HG03432 (cell line): ENCODE results near the gene KCNJ2.

Experiments
- ATAC-seq: cut with Tn5 transposase; IDR thresholded peaks from one replicate; pipeline ENCODE4 v1.9.1; 2021; ENCODE audit warnings: mild to moderate bottlenecking, moderate library complexity; ENCODE audit not compliant: unreplicated experiment

The KCNJ2 gene

DNA sequence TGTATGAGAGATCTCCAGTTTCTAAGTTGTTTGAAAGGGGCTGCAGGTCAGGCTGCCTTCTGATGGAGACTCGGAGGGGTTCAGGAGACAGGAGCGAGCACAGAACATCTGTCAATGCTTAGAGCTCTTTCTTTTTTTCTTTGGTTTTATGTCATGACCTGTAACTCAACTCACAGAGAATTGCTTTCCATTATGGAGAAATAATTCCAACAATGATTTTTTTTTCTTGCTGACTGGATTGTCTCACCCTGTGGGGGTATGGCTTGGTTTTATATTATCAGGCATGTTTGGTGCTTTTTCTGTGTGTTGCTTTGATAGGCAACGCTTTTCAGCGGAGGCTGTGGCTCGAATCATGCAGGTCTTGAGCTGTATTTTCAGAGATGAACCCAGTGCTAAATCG lies 10.7 kb upstream of the KCNJ2 start:
- no peak for ATAC-seq

DNA sequence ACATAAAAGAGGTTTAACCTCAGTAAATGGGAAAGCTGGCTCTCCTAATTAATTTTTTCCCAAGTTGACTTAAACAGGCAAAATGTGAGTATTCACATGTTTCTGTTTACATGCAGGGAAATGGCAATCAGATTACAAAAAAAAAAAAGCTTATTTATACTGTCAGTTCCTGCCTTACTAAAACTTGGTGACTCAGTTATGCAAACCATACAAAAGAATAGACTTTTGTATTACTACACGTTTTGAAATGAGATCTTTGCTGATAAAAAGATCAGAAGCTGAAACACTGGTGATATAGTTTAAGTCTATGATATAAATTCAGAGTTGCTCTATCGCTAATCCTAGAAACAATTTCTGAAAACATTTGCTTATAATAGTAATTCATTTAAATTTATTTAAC lies 9.4 kb upstream of the KCNJ2 start:
- ATAC-seq = no peak

DNA sequence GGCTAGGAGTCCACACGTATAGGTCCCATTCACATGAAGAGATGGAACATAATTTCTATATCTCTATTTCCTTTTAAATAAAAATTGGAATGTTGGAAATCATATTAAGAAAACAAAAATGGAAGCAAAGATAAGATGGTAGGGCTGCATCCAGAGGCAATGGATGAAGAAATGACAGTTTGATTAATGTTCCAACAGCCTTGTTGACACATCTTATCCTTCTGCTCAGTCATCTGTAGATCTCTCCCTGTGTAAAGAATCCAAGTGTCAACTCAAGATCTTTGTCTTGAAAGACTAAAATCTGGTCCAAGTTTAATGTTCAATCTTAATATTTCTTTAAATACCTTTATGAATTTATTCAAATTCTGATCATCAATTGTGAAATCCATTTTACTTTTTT lies 7.8 kb upstream of the KCNJ2 start:
- ATAC-seq = no peak

DNA sequence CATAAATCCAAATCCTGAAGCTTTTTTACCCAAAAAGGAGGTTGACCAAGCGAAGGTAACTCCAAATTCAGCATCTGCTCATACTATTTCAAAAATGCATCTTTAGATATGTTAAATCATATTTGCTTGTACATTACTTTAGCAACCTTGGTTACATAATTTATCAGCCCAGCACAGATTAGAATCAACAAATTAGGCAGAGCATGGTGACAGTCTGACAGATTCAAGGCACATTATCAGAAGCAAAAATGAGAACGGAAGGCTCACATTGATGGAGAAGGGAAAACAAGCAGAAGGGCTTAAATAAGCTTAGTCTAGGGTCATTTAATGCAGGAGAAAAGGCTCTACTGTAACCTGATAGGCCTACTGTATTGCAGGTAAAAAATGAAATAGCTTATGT lies 3.9 kb upstream of the KCNJ2 start:
- ATAC-seq = no peak

DNA sequence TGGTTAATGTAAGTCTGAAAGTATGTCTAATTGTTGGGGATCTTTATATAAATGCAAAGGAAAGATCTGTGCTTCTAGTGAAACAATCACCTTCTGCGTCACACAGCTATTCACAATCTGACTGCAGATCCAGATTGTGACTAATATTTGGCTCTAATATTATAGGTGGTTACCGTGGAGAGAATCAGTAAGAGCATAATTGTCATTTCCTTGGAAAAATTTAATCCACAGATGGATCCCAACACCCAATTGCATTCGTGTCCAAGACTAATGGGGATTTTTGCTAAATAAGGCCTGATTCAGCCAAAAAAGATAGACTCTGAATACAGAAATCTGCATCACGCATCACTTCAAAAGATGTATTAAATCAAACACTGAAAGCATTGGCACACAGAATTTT lies 2.7 kb upstream of the KCNJ2 start:
- no peak for ATAC-seq

DNA sequence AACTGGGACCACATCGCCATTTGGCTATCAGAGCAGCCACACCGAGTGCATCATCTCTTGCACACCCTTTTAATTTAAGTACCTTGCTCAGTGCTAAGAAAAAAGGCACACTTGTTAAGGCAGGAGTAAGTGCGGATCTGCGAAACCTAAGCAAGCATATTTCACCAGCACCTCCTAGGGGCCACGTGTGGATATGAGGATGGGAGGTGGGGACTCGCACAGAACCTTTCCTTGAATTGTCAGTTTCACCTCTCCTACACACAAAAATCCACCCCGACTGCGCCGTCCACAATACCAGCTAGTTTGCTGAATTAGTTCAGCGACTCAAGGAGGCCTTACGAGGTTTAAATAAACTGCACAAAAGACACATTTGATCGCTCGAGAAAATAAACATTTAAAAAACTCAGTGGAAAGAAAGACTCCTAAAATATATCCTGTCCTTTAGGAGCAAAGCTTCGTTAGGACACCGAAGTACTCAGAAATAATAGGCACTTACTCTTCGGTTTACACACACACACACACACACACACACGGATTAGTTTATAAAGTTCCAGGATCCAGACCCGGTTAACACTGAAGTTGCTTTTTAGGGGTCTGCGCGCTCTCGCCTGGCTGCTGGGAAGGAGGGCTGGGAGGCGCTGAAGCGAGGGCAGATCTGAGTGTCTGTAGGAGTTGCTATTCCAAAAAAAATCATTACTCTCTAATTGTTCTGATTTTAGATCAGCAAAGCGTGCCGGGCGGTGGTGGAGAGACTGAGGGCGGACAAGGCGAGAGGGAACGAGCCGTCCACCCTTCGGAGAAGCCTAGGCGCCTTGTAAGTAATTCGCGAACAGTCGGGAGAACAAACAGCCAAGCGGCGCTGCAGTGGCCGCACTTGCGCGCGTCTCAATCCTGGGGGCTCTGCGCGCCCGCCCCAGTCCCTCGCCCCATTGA lies 1.0 kb upstream of the KCNJ2 start:
- ATAC-seq = peak; percentile 32

DNA sequence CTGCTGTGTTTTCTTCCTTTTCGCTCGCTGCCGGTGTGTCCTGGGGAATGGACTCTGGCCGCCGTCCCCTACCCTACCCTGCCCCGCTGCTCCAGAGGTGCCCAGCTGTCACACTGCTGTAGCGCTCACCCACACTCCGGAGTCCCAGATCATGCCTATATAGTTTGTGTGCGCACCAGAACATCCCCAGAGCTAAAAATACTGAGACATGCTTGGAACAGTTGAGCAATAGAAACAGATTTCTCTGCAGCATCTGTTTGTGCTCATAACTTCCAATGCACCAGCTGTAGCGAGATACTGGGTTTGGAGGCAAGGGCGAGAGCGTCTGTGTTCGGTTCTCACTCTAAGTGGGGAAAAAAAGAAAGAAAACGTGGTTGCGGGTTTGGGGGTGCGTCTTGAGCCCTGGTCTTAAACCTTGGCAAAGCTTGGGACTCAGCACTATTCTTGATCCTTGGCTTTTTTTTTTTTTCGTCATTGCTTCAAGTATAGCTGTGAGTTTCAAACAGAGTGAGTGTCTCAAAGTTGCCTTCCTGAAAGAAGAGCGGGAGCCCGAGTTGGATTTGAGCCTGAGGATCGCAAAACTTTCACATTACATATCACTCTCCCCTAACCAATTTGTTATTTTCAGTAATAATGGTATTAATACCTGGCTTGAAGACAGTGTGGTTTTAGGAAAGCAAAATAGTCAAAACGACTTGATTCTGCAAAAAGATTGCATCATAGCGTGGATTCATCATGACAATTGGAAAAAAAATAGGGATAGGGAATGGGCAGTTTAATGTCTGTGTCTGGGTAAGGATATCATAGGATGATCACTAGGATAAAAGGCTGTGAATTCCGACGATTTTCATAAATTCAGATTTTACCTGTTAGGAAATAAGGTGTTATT lies 621 bp downstream of the KCNJ2 start:
- no peak for ATAC-seq

DNA sequence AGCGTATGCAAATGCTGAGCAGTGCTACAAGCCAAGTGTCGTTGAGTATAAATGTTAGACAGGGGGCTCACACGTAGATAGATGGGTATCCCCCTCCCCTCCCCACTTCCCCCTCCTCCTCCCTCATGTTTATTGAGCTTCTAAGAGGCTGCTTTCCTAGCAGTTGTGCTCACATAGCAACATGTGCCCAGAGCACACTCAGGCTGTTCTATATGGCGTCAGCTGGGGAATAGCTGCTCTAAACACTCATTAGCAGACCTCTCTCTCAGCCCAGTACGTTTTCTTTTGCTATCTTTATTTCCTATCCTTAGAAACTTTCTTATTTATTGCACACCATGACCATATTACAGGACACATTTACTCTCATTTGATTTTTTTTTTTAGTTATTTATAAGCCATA lies 1.8 kb downstream of the KCNJ2 start:
- no peak for ATAC-seq

DNA sequence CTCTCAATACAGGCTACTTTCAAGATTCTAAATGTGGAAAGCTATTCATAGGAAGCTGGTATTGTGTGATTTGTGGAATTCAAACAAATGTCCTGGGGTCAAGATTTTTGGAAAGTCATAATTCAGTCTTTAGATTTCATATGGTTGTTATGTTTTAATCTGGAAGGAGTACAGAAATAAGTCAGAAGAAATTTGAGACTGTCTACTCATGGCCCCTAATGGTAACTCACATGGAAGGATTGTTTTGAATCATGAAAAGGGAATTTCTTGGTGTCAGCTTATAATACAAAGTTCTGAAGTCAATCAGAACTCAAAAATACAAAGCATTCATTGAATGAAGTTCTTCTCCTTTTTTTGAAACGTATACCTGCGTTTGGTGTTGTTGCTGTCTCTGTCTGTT lies 3.1 kb downstream of the KCNJ2 start:
- ATAC-seq = no peak

DNA sequence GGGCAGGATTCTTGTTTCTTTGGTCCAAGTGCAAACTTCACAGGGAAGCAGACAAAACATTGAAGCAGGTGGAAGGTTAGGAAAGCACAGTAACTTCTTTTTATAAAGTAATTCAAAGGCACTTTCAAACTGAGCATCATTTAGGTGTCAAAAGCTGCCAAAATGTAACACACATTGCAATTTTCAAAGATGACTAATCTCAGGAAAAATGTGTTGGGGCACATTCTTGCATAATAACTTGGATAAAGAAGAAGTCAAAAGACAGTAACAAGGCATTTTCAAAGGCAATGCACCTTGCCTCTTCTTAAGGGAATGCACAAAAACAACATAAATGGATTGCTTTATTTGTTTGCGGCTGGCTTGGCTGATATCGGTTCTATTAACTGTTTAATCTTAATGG lies 3.6 kb downstream of the KCNJ2 start:
- no peak for ATAC-seq

DNA sequence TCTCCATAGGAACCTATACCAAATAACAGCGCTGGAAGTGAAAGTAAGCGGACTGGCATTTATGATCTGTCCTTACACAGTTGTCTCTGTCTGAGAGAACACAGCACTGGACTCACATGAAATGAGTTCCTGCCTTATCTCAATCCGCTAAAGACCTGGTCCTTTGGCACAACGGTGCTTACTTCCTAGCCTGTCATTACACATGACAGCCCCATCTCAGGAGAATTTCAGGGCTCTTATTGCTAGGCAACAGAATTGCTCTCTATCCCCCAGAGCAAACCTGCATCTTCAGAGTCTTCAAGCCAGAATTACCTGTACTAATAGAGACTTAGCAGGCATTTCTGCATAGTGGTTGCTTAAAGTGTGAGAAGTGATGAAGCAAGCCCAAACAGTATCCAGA lies 4.3 kb downstream of the KCNJ2 start:
- ATAC-seq = no peak

DNA sequence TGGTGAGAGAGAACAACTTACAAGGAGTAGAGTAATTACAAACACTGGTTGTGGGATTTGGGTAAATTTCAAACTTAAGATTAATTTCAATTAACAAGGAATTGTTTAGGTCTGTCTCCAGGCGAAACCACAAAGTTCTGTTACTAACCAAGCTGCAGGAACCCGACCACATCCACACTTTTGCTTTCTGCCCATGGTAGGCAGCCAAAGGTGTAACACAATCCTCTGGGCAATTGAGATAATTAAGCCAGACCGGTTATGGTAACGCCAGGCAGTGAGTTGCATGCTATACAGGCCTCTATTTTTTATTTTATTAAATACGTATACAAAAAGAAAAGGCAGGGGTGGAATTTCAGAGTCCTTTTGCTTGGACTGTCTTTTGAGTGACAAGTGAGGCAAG lies 12.0 kb downstream of the KCNJ2 start:
- ATAC-seq = no peak

DNA sequence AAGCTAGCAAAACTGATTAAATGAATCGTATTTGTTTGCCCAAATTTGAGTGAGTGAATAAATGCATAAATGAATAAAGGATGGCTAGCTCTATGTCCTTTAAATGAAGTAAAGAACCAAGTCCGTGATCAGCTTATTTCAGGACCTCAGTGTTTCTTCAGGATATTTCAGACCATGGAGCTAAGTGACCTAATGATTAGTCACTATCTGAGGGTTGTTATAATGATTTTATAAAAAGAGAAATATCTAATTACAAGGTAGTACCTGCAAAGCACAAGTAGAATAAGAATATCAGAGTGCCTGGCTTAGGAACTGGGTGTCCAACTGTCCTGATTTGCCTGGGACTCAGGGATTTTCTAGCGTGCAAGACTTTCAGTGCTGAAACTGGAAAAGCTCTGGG lies 12.5 kb downstream of the KCNJ2 start:
- no peak for ATAC-seq

DNA sequence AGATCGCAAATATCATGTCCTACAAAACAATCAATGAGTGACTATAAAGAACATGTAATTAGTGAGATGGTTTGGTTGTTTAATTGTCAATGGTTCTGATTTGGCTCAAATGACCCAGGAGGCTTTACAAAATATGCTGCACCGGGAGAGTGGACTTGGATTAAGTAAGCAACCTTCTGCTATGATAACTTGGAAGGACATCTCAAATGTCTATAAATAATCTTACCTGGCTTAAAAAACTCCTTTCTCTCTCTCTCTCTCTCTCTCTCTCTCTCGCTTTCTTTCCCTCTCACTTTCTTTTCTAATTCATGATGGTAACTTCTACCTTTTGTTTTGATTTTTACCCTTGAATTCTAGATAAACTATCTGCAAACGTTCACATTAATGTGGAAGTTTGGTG lies 14.2 kb downstream of the KCNJ2 start:
- no peak for ATAC-seq

DNA sequence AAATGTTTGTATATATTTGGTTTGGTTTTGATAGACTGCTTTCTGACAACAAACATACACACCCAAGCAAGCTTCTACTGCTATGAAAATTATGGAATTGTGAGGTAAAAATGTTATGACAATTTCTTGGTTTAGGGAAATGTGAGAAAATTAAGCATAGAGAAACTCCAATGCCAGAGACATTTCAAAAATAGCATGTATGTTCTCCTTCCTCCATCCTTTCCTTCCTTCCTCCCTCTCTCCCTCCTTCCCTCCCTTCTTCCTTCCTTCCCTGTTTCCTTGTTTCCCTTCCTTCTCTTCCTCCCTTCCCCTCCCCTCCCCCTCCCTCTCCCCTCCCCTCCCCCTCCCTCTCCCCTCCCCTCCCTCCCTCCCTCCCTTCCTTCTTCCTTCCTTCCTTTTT lies 14.9 kb downstream of the KCNJ2 start:
- no peak for ATAC-seq

DNA sequence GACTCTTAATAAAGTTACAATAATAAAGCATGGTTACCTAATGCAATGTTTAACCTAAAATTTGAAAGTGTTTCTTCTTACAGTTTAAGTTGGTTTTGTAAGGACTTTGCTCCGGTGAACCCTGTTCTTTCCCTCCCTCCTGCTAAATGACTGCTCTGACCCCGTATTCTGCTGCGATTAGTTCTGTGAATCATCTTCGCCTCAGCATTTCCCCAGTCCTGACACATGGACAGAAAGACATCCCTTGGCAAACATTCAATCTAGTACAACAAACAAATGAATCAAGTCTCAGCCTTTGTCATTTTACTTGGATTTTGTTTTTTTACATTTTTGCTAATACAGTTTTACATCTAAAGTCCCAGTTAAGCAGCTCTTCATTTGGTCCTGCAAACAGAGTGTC lies 15.4 kb downstream of the KCNJ2 start:
- no peak for ATAC-seq

DNA sequence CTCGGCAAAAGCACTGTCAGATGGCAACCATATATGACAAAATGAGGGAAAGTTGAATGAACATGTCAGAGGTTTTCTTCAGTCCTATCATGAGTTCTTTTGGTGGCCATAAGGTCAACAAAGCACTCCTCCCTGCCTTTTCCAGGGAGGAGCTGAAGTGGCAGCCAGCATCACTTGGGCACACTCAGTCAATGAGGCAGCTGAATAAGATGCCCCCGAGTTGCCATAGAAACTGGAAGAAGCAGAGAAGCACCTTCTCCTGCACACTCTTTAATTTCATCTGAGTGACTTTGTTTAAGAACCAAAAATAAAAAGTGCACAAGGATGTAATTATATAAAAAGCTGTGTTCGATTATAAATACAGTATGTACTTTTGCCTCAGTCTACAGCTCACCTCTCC lies 16.0 kb downstream of the KCNJ2 start:
- no peak for ATAC-seq

DNA sequence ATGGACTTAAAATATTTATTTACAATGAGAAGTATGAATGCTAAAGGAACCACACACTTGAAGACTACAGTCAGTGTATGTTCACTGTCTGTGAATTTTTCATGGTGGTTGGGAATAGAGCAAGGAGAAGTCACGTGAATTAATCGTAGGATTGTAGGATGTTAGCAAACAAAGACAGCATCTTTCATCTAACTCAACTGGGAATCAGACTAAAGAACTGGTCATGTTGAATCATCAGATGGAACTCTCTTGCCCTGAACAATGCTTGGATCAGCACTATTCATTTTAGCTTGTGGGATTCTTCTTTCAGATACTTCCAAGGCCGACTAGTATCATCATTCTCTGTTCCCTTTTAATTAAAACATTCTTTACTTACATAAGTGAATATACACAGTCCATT lies 18.1 kb downstream of the KCNJ2 start:
- no peak for ATAC-seq

DNA sequence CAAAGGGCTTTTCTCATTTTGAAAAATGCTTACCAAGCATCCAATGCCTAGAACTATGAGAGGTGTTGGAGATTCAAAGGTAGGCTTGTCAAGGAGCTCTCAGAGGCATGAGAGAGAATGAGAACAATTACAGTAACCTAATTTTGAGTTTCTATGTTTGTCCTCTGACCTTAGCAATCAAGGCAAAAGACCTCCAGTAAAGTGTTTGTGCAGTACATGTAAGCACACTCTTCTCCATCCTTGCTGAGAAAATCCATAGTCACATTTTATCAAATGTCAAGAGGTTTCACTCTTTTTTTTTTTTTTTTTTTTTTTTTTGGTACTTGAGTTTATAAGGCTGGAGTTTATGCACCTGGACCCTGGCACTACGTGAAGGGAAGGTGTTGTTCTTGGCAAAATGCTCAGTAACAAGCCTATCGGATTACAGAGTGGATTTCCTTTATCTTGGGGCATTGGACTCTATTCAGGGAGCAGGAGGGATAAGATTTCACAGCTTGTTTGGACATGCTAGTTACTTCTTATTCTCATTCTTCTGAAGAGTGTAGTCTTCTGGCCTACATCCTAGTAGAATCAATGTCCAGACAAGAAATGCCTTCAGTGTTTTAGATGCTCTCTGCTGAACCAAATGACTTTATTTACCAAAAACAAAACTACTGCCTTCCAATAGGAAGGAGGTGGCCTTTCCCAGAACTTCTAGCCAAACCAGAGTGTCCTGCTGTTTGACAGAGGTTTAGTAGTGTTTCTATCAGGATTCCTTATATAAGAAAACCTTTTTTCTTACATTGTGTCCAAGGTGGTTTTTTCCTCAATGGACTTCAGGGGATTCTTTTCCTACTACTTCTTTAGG lies 21.9 kb downstream of the KCNJ2 start:
- ATAC-seq = no peak

DNA sequence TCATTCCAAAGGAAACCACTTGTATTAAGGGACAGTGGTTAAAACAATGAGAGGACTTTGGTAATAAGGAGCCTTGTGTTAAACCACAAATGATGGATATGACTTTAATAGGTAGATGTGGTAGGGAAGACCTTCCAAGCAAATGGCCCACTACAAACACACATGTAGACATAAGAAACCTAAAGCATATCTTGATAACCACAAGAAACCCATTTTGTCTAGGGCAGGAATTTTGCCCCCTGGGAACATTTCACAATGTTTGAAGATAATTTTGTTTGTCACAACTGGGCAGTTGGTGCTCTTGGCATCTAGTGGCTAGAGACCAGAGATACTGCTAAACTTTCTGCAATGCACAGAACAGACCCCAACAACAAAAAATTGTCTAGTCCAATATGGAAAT lies 25.8 kb downstream of the KCNJ2 start:
- no peak for ATAC-seq

DNA sequence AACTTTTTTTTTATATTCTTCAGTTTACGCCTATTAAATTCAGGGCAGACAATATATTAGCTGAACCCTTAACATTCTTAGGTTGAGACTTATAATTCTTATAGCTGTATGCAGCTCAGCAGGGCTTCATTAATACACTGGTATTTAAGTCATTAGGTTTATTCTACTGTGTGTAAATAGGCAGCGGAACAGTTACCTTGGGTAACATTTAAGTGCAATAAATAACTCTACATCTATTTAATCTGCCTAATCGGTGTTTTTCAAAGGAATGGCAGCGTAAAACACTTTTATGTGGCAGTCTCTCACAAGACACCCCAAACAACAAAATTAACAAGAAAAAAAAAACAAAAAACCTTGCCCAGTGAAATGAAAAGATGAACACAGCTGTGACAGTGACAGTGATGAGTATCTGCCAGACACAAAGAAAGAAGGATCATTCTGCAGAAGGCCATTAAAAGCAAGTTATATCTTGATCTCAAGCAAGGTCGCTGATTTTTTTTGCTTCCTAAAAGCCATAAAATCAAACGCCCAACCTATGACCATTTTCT lies 32.6 kb downstream of the KCNJ2 start:
- no peak for ATAC-seq
